Right hindlimb (tissue), 1 donor: Measurements from ENCODE around the gene TUBB4B.

ENCODE experiments used
- DNase-seq: peaks from one replicate; pipeline ENCODE4 v3.0.0-alpha.2; 2018

Gene TUBB4B

DNA sequence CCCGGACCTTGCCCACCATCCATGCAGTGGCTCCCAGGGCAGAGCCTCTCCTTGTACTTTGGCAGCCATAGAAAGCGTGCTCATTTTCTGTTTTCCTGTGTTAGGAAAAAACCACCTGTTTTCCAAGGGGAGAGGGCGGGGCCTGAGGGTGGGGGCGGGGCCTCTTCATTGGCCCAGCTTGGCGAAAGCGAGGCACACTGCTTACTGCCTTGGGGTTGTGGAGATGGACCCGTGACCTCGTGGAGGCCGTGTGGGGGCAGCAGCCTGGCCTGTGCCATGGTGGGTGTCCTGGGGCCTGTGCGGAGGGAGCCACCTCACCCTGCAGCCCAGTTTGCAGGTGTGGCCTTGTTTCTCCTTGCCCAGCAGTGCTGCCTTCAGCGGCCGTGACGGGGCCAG lies 32.0 kb downstream of the TUBB4B start:
- peak; percentile 20 for DNase-seq

DNA sequence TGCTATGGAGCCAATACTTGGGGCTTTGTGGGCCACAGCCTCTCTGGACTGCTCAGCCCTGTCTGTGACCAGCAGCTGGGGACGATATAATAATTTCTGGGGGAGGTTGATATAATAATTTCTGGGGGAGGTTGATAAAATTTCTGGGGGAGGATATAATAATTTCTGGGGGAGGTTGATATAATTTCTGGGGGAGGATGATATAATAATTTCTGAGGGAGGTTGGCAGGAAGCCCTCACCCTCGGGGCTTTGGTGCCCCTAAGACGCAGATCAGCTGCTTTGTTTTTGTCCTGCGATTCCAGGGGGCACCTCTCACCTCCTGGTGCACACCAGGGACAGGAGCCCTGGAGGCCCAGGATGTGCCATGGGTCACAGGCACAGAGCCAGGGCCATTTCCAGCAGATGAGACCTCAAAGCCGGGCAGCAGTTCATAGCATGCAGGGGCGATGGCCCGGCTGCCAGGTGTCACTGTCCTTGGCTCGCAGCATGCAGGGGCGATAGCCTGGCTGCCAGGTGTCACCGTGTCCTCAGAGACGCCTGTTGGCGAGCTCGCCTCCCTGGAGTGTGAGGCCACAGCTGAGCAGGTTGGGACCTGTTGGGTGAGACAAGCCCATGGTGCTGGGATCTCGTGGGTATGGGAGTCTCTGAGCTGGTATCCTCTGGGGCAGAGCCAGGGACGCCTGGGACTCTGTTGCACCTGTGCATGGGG lies 32.7 kb downstream of the TUBB4B start:
- peak; percentile 18 for DNase-seq

DNA sequence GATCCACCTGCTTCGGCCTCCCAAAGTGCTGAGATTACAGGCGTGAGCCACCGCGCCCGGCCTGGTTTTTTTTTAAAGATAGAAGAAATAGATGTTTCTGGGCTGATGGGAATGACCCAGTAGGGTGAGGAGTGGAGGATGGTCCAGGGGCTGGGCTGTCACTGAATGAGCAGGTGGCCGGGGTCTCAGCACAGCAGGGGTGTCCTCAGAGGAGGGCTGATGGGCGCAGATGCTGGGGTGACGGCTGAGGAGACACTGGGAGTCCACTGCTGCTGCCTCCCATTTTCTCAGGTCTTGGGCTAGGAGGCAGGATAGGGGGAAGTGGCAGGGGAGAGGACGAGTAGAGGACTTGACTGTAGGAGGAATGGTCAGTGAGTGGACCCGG lies 34.1 kb downstream of the TUBB4B start:
- DNase-seq: no peak

DNA sequence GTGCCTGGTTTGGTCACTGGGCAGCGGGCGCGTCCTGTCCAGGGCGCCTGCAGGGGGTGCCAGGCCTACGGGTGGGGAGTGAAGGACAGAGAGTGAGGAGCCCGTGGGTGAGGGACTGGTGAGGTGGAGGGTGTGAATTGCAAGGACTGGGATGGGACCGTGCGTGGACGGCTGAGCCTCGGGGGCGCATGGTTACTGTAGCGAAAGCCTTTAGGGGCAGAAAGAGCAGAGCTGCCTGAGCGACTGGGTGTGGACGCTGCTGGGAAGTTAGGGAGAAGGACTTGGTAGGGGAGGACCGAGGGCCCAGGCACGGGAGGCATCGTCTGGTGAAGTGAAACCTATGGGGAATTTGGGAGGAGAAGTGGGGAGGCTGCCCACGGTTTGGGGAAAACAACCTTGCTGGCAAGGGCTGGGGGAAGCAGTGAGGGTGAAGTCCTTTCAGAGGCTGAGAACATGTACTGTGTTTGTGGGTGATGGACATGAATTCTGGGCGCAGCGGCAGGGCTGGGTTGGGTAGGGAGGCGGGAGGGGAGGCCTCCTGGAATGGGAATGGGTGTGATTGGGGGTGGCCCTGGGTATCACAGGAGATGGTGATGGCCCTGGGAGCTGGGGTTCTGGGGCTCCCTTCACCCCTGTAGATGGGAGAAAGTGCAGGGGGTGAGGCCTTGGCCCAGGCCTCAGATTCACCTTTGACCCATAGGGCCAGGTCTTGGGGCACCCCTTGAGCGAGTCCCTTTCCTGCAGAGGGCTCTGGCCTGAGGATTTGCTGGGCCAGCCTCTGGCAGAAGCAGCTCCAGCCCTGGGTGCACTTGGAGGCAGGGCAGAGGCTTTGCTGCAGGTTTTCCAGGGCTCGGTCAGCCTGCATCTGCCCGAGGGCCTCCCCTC lies 34.7 kb downstream of the TUBB4B start:
- peak; percentile 30 for DNase-seq

GRCh38 chr9:137276473-137277328 lies 35.6 kb downstream of the TUBB4B start:
- DNase-seq: peak; percentile 86

DNA sequence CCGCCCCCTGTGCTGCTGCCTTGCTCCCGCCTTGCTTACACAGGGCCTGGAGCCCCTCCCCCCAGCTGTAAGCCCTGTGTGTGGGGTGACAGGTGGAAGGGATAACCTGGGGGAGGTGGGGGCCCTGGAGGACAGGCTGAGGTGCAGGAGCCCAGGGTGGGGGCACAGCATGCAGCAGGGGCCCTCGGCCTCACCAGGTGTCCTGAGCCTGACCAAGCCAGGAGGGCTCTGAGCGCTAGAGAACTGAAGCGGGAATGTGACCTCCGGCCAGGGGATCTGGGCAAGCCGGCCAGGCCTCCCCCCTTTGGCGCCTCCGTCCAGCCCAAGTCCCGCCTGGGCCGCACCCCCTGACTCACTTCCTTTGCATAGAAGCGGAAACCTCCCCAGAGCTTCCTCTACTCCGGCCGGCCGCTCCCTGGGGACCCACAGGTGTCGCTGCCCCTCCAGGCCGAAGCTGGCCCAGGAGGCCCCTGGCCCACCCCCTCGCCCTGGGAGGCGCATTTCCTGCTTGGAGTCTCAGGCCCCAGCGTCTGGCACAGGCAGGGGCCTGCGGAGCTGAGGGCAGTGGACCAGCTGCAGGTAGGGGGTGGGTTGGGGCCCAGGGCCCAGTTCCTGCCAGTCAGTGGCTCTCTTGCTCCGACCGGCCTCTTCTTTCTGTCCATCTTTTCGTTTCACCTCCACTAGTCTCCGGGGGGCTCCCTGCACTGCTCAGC lies 36.4 kb downstream of the TUBB4B start, which contains the start of gene TOR4A:
TSS of gene TOR4A (plus strand) at position 398 of the 713 bp plus-strand sequence. CDS start 964 bp downstream, outside the sequence.
- peak; percentile 73 for DNase-seq

DNA sequence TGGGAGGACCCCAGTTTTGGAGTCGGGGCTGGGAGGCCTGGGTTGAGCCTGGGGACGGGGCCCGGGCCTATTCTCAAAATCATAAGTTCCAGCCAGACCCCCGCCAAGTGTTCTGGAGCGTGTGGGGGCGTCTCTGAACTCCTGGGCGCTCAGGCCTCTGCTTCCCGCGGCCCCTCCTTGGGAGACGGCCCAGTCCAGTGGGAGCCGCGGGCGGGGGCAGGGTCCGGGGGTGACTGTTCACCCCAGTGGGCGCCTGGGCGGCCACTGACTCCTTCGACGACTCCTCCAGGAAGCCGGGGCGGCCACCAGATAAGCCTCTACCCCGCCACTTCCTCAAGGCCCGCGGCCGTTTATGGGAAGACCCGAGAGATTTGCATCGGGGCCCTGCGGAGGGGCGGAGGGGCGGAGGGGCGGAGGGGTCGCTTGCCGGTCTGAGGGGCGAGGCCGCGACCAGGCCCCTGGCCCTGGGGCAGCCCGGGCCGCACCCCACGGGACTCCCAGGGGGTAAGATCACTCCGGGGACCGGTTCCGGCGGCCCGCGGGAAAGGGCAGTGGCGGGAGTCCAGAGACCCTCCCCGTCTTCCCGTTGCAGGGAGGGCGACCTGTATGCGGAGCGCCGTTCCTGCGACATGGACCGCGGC lies 37.1 kb downstream of the TUBB4B start:
- peak; percentile 40 for DNase-seq

GRCh38 chr9:137278721-137279711 lies 37.9 kb downstream of the TUBB4B start:
- DNase-seq: no peak

DNA sequence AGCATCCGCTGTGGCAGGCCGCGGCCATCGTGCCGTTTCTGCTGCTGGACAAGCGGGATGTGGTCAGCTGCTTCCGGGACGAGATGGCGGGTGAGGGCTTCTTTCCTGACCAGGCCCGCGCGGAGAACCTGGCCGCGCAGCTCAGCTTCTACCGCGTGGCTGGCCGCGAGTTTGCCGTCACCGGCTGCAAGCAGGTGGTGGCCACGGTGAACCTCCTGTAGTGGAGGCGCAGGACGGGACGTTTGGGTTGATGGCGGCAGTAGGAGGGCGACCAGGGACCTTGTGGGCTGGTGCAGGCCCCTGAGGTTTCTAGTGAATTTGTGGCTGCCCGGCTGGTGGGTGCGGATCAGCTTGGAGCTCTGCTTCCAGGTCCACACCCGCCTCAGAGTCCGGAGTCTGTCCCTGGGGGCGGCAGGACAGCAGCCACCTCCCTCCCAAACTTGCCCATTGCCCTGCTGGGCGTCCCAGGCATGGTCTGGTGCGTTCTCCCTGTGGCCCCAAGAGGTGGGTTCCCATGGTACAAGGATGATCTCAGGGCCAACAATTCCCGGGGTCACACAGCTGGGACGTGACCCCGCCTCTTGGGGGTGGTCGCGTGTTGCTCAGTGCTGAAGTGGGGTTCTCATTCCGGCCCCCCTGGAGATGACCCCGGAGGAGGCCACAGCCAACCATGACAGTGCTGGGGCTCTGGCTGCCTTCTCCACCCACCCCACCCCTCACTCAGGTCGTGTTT lies 38.8 kb downstream of the TUBB4B start:
- DNase-seq: no peak

GRCh38 chr9:137280474-137281344 lies 39.6 kb downstream of the TUBB4B start:
- DNase-seq: no peak

DNA sequence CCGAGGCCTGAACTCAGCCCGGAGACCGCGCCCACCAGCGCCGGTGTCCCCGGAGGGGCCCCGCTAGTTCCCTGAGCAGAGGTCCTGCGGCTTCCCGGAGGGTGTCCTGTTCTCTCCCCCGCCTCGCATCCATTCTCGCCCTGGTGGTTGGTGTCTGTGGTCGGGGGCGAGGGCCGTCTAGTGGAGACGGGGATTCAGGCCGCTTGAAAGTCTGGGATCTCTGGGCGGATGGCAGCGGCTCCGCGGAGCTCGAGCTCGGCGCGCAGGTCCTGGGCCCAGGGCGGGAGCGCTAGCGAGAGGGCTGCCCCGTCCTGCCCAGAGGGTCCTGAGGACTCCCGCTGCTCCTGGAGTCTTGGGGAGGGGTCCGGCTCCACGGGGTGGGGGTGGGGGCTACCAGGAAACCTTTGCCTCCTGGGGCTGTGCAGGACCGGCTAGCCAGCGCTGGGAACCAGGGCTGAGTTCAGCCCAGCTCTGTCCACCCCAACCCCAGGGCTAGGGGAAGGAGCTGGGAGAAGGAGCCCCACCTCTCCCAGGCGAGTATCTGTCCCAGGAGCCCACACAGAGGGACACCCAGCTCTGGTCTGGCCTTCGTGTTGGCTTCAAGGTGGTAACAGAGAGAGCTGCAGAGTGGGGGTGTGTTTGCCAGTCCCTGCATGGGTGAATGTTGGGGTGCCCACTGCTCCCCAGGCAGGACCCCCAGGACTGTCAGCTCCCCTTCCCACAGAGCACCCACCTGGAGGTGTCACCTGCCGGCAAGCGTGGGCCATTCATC lies 40.4 kb downstream of the TUBB4B start:
- DNase-seq: peak; percentile 33

DNA sequence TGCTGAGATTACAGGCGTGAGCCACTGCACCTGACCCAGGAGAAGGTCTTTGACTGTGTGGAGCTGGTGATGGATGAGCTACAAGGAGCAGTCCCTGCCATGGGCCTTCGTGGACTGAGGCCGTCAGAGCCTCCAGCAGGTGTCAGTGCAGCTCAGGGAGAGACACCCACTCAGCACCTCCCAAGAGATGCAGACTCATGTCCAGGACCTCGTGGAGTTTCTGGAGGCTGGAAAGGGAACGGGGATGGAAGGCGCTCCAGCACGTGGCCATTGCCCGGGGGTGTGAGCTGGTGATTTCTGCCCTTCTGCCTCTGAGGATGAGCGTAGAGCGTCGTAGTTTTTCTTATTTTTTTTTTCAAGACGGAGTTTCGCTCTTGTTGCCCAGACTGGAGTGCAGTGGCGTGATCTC lies 45.9 kb downstream of the TUBB4B start:
- DNase-seq: no peak

DNA sequence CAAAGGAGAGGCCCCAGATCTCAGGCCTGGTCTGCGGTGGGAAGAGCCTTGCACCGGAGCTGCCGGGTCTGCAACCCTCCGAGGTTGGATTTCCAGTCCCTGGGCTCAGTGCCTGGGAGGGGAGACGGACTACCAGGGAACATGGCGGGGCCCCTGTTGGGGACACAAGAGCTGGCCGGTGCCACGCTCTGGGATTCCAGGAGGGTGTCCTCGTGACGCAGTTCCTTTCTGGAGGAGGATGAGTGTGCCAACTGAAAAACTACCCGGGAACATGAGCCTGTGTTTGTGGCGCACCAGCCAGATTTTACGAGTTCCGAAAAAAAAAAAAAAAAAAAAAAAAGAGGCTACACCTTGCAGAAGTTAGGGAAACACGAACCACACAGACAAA lies 52.0 kb downstream of the TUBB4B start:
- no peak for DNase-seq
